ENCODE data around the gene CTDSPL.

Gene CTDSPL

GRCh38 chr3:37853691-37854413, 7.8 kb upstream of the CTDSPL start:
- no peak for DNase-seq (ENCODE audit: low read depth)

GRCh38 chr3:37855363-37855970, 6.2 kb upstream of the CTDSPL start:
- DNase-seq (ENCODE audit: low read depth), result no peak

- DNase-seq (ENCODE audit: low read depth), result no peak
Observed at GRCh38 chr3:37856381-37856780, 5.3 kb upstream of the CTDSPL start.

- no peak for DNase-seq (ENCODE audit: low read depth)
Observed at GRCh38 chr3:37858742-37859141, 2.9 kb upstream of the CTDSPL start.

- no peak for DNase-seq (ENCODE audit: low read depth)
Observed at GRCh38 chr3:37859354-37859753, 2.3 kb upstream of the CTDSPL start.

GRCh38 chr3:37859908-37860199, 1.8 kb upstream of the CTDSPL start:
- DNase-seq (ENCODE audit: low read depth), result no peak

- no peak for DNase-seq (ENCODE audit: low read depth)
Observed at GRCh38 chr3:37862219-37862902, 681 bp downstream of the CTDSPL start.

GRCh38 chr3:37862903-37863815, 1.5 kb downstream of the CTDSPL start:
- DNase-seq (ENCODE audit: low read depth), result no peak

- no peak for DNase-seq (ENCODE audit: low read depth)
Observed at GRCh38 chr3:37863949-37864822, 2.5 kb downstream of the CTDSPL start.

- DNase-seq (ENCODE audit: low read depth), result no peak
Observed at GRCh38 chr3:37864904-37865303, 3.2 kb downstream of the CTDSPL start.

- no peak for DNase-seq (ENCODE audit: low read depth)
Observed at GRCh38 chr3:37867144-37867543, 5.5 kb downstream of the CTDSPL start.

GRCh38 chr3:37871858-37872257, 10.2 kb downstream of the CTDSPL start:
- no peak for DNase-seq (ENCODE audit: low read depth)

- DNase-seq (ENCODE audit: low read depth), result no peak
Observed at GRCh38 chr3:37872413-37873160, 10.9 kb downstream of the CTDSPL start.

- no peak for DNase-seq (ENCODE audit: low read depth)
Observed at GRCh38 chr3:37876279-37876678, 14.6 kb downstream of the CTDSPL start.

- no peak for DNase-seq (ENCODE audit: low read depth)
Observed at GRCh38 chr3:37882711-37883110, 21.0 kb downstream of the CTDSPL start.

- no peak for DNase-seq (ENCODE audit: low read depth)
Observed at GRCh38 chr3:37885814-37886213, 24.1 kb downstream of the CTDSPL start.

GRCh38 chr3:37886395-37886794, 24.7 kb downstream of the CTDSPL start:
- DNase-seq (ENCODE audit: low read depth), result no peak

GRCh38 chr3:37887062-37887461, 25.4 kb downstream of the CTDSPL start:
- no peak for DNase-seq (ENCODE audit: low read depth)

GRCh38 chr3:37887824-37888223, 26.1 kb downstream of the CTDSPL start:
- no peak for DNase-seq (ENCODE audit: low read depth)

GRCh38 chr3:37888421-37888820, 26.7 kb downstream of the CTDSPL start:
- no peak for DNase-seq (ENCODE audit: low read depth)

GRCh38 chr3:37890522-37890921, 28.8 kb downstream of the CTDSPL start:
- no peak for DNase-seq (ENCODE audit: low read depth)
